Bone marrow (tissue), 2 donors: Measurements from ENCODE around the gene SORL1.
"Not testable (repeated sequence)": the region's sequence is repeated elsewhere in the genome, so short reads cannot be mapped to it uniquely, and the experiment has no call there.

ENCODE experiments used
- DNase-seq, 2 donors: peaks; one replicate each; lab custom pipeline; 2025; lab: John Stamatoyannopoulos, UW

SORL1 gene

GRCh38 chr11:121625777-121626506, 173.8 kb downstream of the SORL1 start:
- DNase-seq = no peak

GRCh38 chr11:121626507-121626875, 174.4 kb downstream of the SORL1 start:
- no peak for DNase-seq

GRCh38 chr11:121626980-121627379, 174.9 kb downstream of the SORL1 start:
- DNase-seq = no peak

GRCh38 chr11:121630041-121630440, 177.9 kb downstream of the SORL1 start:
- no peak for DNase-seq

GRCh38 chr11:121631456-121631855, 179.3 kb downstream of the SORL1 start:
- no peak for DNase-seq

GRCh38 chr11:121634273-121634672, 182.2 kb downstream of the SORL1 start:
- DNase-seq = no peak

GRCh38 chr11:121634889-121635288, 182.8 kb downstream of the SORL1 start:
- no peak for DNase-seq

GRCh38 chr11:121636081-121636799, 184.1 kb downstream of the SORL1 start:
- no peak for DNase-seq

GRCh38 chr11:121636800-121637176, 184.7 kb downstream of the SORL1 start:
- no peak for DNase-seq

GRCh38 chr11:121637587-121637986, 185.5 kb downstream of the SORL1 start:
- not testable (repeated sequence) for DNase-seq

GRCh38 chr11:121643479-121644186, 191.5 kb downstream of the SORL1 start:
- DNase-seq = no peak

- DNase-seq = no peak
Measured at GRCh38 chr11:121644187-121644512, 192.0 kb downstream of the SORL1 start.

GRCh38 chr11:121645001-121645400, 192.9 kb downstream of the SORL1 start:
- DNase-seq = no peak

- no peak for DNase-seq
Measured at GRCh38 chr11:121645596-121645995, 193.5 kb downstream of the SORL1 start.

GRCh38 chr11:121648306-121648705, 196.2 kb downstream of the SORL1 start:
- DNase-seq = no peak

GRCh38 chr11:121649798-121650197, 197.7 kb downstream of the SORL1 start:
- DNase-seq = no peak

- DNase-seq = no peak
Measured at GRCh38 chr11:121650351-121651256, 198.5 kb downstream of the SORL1 start.

GRCh38 chr11:121651257-121651605, 199.1 kb downstream of the SORL1 start:
- no peak for DNase-seq

GRCh38 chr11:121652971-121653370, 200.9 kb downstream of the SORL1 start:
- no peak for DNase-seq

GRCh38 chr11:121654259-121654842, 202.2 kb downstream of the SORL1 start:
- DNase-seq = no peak

GRCh38 chr11:121654843-121655536, 202.9 kb downstream of the SORL1 start:
- DNase-seq = no peak
